Right renal cortex interstitium (tissue), 3 donors: Measurements from ENCODE around the gene DCP2. TPM values are rescaled to one million over a fixed set of nuclear protein-coding genes. Genes with fewer than 3 reads are reported as not detected.

Experiments
- DNase-seq, 3 donors: peaks; one replicate each; pipeline ENCODE4 v3.0.0-alpha.2; 2013; ENCODE audit warnings: low read depth in 3 of 3, low spot score in 2 of 3
- polyA plus RNA-seq, 3 donors: library from polyadenylated mRNA; unstranded; fragments of 120-200 nt; gene quantifications; one replicate each; pipeline ENCODE4 v1.2.1, GENCODE V29; 2013; ENCODE audit not compliant: insufficient read length in 3 of 3

Gene DCP2
- polyA plus RNA-seq, 3 donors: 37.1 to 40.0 (median 39.8) TPM

GRCh38 chr5:113017881-113018635 lies 41.5 kb downstream of the DCP2 start:
- no peak for DNase-seq

GRCh38 chr5:113020461-113021273 lies 44.1 kb downstream of the DCP2 start:
- DNase-seq: no peak

- no peak for DNase-seq
Observed at GRCh38 chr5:113022661-113023060, 46.1 kb downstream of the DCP2 start.

- no peak for DNase-seq
Observed at GRCh38 chr5:113024076-113024697, 47.6 kb downstream of the DCP2 start.

DNA sequence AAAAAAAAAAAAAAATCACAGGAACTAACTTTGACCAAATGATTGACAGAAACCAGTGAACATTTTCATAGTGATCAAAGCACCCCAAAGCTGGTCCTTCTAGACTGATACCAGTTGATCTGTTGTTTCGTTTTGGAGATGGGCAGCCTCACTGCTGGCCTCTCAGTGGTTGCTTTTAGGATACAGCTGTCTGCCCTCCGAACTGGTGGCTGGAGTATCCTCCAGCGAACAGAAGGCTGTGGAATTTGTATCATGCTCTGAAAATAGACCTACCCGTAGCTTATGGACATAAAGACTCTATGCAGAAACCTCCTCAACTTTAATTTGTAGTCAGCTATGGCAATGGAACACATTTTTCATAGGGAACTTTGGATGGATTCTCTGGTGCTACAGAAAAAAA lies 49.0 kb downstream of the DCP2 start:
- DNase-seq: no peak

DNA sequence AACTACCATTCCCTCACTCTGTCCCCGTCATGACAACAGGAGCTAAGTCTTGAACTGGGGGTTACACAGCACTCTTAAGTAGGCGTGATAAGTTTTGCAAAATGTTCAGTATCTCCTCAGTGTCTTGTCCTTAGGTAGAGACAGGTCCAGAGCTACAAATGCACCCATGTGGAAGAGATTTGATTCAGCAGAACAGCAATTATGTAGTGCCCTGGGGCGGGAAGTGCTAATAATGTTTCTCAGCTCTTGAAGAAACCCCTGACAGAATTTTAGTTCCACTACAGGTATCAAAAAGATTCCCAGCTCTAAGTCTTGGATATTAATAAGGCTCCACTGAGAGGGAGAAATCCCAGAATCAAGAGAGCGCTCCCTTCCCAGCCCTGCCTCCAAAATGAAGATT lies 49.6 kb downstream of the DCP2 start:
- no peak for DNase-seq

- DNase-seq: no peak
Observed at GRCh38 chr5:113027015-113027414, 50.4 kb downstream of the DCP2 start.

DNA sequence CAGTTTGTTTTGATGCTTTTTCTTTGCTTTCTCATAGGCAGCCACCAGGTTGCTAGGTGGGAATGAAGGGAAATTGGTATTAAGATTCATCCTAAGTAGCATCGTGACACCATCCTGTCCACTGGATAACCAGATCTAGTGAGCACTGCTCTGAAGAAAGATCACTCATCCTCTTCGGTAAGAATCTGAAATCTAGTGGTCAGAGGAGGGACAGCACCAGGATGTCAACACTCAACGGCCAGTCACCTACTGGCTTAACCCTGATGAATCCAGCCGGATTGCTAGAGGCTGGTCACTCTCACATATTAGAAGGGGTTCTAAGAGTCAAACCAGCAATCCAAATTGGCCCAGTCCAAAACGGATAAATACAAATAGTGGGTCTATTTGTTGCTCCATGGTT lies 50.8 kb downstream of the DCP2 start:
- no peak for DNase-seq

DNA sequence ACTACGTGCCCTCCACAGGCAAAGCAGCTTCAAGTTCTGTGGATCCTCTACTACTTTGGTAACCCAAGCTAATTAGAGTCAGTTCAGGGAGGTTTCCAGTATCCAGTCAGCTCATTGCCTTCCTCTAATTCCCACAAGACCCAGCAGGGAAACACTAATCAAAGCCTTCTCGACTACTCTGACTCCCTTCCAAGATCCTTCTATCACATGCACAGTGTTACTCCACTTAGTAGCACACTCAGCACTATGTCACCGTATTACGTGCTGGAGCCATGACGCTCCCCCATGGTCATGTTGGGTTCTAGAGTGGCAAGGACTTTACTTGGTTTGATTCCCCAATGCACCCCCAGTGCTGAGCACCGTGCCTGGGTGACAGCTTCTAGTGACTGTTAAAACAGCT lies 53.0 kb downstream of the DCP2 start:
- no peak for DNase-seq

DNA sequence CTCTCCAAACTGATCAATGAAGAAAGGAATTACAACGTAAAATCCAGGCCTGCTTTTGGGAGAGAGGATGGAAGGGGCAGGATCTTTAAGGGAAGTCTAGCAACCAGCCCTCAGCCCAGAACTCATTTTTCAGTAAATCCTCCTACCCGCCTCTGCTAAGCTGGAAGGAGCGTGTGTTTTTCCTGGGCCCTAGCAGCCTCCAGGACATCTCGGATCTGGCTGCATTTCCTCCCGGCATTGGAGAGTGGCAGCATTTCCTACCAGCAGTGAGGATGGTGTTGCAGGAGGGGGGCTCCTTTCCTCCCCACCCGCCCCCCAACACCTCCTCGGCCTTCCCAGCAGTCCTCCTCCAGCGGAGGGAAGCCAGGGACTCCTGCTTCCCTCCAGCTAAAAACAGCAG lies 54.5 kb downstream of the DCP2 start:
- no peak for DNase-seq

GRCh38 chr5:113031557-113031956 lies 55.0 kb downstream of the DCP2 start:
- DNase-seq: no peak

- no peak for DNase-seq
Observed at GRCh38 chr5:113034182-113034773, 57.7 kb downstream of the DCP2 start.

DNA sequence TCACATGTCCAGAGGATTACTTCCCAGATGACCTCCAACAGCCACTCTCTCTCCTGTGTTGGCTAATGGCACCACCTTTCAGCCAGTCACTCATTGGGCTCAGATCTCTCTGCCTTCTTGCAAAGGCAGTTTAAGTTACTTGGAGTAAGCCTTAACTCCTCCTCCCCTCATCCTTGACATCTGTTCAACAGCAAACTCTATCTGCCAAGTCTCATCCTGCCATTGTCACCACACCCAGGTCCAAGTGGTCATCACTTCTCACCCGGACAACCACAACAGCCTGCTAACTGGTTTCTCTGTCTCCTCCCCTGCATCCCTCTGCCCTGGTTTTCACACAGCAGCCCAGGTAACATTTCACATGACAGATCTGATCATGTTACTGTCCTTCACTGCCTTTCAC lies 58.5 kb downstream of the DCP2 start:
- no peak for DNase-seq

GRCh38 chr5:113036321-113036720 lies 59.7 kb downstream of the DCP2 start:
- no peak for DNase-seq

DNA sequence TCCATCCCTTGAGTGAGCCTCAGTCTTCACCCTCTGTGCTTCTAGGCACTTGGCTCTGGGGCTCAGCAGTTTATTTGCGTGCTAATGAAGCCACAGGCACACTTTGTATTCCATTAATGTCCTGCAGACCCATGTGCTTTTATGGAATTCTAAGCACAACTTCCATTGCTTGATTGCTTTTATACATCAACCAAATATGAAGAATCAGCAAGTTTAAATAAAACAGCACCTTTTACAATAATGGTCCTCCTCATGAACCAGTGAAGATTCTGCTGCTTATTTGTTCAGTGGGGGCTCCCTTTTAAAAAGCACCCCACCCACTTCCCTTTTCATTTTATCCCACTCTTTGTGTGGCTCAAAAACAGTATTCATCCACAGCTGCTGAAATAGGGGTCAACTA lies 60.2 kb downstream of the DCP2 start:
- no peak for DNase-seq

GRCh38 chr5:113038136-113038535 lies 61.5 kb downstream of the DCP2 start:
- DNase-seq: no peak

DNA sequence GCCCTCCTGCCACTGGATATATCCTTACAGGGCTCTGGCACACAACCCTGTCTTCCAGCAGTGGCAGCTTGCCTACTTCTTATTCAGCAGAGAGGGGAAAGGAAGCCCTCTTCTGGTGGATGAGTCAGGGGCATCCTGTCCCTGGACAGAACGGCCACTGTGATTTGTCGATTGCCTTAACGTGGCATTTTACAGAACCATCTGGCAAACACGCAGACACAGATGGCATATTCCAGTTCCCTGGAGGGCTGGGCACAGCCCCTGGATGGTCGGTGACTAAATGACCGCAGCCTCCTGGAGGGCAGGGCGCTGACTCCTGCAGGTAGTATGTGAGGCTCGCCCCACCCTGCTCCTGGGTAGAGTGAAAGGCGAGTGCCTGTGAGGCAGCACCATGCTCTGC lies 62.1 kb downstream of the DCP2 start:
- no peak for DNase-seq

DNA sequence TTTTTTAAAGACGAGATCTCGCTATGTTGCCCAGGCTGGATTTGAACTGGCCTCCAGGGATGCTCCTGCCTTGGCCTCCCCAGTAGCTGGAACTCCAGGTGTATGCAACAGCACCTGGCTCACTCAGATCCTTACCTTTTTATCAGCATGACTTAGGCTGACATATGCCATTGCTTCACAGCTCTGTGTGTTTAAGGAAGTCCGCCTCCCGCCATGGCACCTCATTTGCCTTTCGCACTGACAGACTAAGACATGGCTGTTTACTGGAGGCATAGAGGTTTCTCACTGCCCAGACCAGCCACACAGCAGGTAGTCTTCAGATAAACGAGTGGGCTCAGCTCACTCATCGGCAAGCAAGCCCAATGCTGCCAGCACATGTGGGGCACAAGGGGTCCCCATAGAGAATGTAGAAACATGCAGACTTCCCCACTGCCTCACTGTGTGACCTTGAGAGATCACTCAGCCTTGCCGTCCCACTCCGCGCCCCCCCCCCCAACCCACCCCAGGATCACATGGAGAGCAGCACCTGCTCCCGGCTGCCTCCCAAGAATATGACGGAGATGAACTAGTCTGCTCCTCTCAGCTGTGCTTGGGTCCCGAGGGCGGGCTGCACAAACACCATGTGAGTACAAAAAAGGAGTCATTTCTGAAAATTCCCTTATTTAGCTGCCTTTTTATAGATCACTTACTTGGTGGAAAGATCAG lies 62.8 kb downstream of the DCP2 start:
- DNase-seq: no peak

GRCh38 chr5:113039934-113040285 lies 63.3 kb downstream of the DCP2 start:
- DNase-seq: no peak

DNA sequence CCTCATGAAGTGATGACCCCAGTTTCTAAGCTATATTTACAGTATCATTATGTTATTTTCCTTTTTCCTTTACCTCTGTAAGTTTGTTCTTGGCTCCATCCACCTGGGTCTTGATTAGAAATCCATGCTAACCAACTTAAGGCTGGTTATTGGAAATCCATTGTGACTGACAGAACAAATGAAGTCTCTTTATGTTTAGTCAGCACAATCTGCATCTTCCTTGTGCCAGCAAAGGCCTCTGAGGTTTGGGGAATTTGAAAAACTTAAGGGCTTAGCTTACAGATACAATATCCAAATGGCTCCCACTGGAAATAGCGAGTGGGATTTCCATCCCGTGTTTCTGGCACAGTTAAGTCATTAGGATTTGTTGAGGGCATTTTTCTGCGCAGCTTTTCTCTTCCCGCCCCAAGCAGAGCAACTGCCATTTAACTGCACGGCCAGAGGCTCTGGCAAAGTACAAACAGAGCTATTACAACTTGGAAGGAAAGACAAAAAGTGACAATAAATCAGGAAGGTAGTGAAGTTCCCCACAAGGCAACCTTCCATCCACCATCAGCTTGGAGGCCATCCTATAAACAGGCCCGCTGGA lies 64.2 kb downstream of the DCP2 start:
- no peak for DNase-seq
